GM23338 (cell line): Measurements from ENCODE around the gene UIMC1.

Experiments
- CREB1 ChIP-seq: fragments of 250-450 bp; sonication (Bioruptor Pico); IDR thresholded peaks from 2 replicates; pipeline ENCODE4 v1.5.0; 2020; ENCODE audit warnings: low read depth, mild to moderate bottlenecking, moderate library complexity
- EZH2 ChIP-seq: fragments of 200-600 bp; sonication (generic); IDR thresholded peaks from one replicate; pipeline ENCODE4 v1.8.0; 2017; ENCODE audit warnings: antibody characterized with exemption, mild to moderate bottlenecking, low read depth; ENCODE audit not compliant: unreplicated experiment
- EZH2phosphoT487 ChIP-seq: fragments of 200-600 bp; sonication (generic); IDR thresholded peaks from one replicate; pipeline ENCODE4 v1.8.1; 2018; ENCODE audit warnings: antibody characterized with exemption; ENCODE audit not compliant: unreplicated experiment
- JUNB ChIP-seq: IDR thresholded peaks from one replicate; pipeline ENCODE4 v1.6.1; 2016; ENCODE audit warnings: antibody characterized with exemption; ENCODE audit not compliant: unreplicated experiment
- NANOG ChIP-seq: IDR thresholded peaks from 2 replicates; pipeline ENCODE4 v1.6.1; 2016; ENCODE audit warnings: antibody characterized with exemption, borderline replicate concordance
- POLR2AphosphoS5 ChIP-seq: IDR thresholded peaks from 2 replicates; pipeline ENCODE4 v1.6.1; 2016; ENCODE audit warnings: antibody characterized with exemption, low read depth
- REST ChIP-seq: IDR thresholded peaks from one replicate; pipeline ENCODE4 v1.6.1; 2018; ENCODE audit warnings: antibody characterized with exemption; ENCODE audit not compliant: unreplicated experiment
- ZNF114 ChIP-seq: fragments of 250-450 bp; sonication (Bioruptor Pico); IDR thresholded peaks from 2 replicates; pipeline ENCODE4 v1.5.0; 2020; ENCODE audit warnings: mild to moderate bottlenecking, moderate library complexity
- ZNF331 ChIP-seq: fragments of 250-450 bp; sonication (Bioruptor Pico); IDR thresholded peaks from 2 replicates; pipeline ENCODE4 v1.5.0; 2020; ENCODE audit warnings: low read depth, mild to moderate bottlenecking, moderate library complexity
- ZNF462 ChIP-seq: fragments of 250-450 bp; sonication (Bioruptor Pico); IDR thresholded peaks from 2 replicates; pipeline ENCODE4 v1.5.0; 2020; ENCODE audit warnings: mild to moderate bottlenecking, moderate library complexity
- TF ChIP-seq, protein P1 (sequence below), 2 experiments: fragments of 200-600 bp in 1 of 2; sonication (generic) in 1 of 2; conservative IDR thresholded peaks; 2 replicates each; pipeline versions ENCODE4 v1.5.1 to v1.6.1; 2016 to 2017; ENCODE audit warnings: antibody characterized with exemption in 2 of 2, low read depth in 2 of 2, mild to moderate bottlenecking in 2 of 2, moderate library complexity in 1 of 2
- TF ChIP-seq, protein P2 (sequence below): IDR thresholded peaks from 2 replicates; pipeline ENCODE4 v1.6.1; 2016; ENCODE audit warnings: antibody characterized with exemption

DNA sequence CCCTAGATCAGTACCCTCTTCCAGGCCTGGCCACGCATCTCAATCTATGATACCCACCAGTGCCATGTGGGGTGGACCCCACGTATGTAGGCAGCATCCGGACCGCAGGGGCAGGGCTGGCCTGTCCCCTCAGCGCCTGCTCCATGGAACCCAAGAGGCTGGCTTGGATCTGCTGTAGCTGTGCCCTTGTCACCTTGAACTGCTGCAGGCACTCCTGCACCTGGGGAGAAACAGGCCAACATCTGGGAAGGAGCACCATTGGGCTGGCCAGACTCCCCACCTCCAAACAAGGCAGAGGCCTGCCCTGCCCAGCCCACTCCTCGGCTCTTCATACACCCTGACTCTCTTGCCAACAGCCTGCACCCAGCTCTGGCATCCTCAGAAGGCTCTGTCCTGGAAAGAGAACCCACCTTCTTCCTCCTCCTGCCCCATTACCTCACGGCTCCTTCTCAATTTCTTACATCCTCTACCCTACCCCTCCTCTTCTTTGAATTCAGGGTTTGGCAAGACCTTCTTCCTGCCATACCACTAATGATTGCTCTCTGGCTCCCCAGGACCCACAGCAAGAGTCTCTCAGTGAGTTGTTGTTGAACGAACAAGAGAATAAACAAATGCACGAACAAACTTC, 115.1 kb downstream of the UIMC1 start:
- TF ChIP-seq, protein P1, sequence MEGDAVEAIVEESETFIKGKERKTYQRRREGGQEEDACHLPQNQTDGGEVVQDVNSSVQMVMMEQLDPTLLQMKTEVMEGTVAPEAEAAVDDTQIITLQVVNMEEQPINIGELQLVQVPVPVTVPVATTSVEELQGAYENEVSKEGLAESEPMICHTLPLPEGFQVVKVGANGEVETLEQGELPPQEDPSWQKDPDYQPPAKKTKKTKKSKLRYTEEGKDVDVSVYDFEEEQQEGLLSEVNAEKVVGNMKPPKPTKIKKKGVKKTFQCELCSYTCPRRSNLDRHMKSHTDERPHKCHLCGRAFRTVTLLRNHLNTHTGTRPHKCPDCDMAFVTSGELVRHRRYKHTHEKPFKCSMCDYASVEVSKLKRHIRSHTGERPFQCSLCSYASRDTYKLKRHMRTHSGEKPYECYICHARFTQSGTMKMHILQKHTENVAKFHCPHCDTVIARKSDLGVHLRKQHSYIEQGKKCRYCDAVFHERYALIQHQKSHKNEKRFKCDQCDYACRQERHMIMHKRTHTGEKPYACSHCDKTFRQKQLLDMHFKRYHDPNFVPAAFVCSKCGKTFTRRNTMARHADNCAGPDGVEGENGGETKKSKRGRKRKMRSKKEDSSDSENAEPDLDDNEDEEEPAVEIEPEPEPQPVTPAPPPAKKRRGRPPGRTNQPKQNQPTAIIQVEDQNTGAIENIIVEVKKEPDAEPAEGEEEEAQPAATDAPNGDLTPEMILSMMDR (conservative IDR thresholded peaks at IDR 0.05; ENCODE audit: low read depth in 2 of 2) = no peak
- TF ChIP-seq POLR2AphosphoS5 = no peak
- no peak for TF ChIP-seq ZNF331 (CRISPR knock-in tag)
- TF ChIP-seq REST = no peak
- no peak for TF ChIP-seq EZH2
- no peak for TF ChIP-seq EZH2phosphoT487
- TF ChIP-seq JUNB = no peak
- TF ChIP-seq, protein P2, sequence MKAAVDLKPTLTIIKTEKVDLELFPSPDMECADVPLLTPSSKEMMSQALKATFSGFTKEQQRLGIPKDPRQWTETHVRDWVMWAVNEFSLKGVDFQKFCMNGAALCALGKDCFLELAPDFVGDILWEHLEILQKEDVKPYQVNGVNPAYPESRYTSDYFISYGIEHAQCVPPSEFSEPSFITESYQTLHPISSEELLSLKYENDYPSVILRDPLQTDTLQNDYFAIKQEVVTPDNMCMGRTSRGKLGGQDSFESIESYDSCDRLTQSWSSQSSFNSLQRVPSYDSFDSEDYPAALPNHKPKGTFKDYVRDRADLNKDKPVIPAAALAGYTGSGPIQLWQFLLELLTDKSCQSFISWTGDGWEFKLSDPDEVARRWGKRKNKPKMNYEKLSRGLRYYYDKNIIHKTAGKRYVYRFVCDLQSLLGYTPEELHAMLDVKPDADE = no peak
- no peak for TF ChIP-seq ZNF114 (CRISPR knock-in tag)
- no peak for TF ChIP-seq ZNF462 (CRISPR knock-in tag)
- no peak for TF ChIP-seq CREB1 (CRISPR knock-in tag)
- no peak for TF ChIP-seq NANOG
